Left hindlimb (tissue), 1 donor: Measurements from ENCODE around the gene CELF3.

Experiments used
- DNase-seq: peaks from one replicate; pipeline ENCODE4 v3.0.0-alpha.2; 2018

CELF3 gene

DNA sequence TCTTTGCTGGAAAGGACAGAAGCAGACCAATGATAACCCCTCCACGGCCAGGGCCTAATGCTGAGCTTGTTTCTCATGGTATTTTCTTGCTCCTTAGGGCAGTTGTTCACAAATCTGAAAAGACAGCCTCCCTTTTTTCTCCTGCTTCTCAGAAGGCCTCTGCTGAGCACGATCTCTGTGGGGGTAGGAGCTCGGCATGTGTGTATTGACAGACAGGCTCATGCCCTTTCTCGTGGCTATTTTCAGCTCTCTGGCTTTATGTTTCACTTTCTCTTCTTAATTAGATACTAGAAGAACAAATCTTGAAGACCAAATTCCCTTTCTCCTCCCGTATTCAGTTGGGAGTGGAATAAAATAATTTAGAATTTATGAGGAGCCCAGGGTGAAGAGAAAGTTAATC lies 4.0 kb upstream of the CELF3 start:
- no peak for DNase-seq

DNA sequence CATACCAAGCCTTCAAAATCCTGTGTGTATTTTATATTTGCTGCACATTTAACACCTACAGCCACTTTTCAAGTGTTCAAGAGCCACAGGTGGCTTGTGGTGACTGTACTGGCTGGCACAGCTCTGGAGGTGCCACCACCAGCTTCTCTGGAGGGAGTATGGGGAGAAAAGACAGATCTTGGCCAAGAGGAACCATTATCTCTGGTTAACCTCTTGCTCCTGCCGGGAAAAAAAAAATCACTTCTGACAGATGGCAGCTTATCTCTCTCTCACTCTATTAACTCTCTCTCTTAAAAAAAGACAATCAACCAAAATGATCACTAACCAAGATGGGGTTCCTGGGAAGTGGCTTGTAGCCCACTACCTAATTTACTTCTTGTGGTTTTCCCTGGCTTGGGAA lies 3.5 kb upstream of the CELF3 start:
- DNase-seq = no peak

DNA sequence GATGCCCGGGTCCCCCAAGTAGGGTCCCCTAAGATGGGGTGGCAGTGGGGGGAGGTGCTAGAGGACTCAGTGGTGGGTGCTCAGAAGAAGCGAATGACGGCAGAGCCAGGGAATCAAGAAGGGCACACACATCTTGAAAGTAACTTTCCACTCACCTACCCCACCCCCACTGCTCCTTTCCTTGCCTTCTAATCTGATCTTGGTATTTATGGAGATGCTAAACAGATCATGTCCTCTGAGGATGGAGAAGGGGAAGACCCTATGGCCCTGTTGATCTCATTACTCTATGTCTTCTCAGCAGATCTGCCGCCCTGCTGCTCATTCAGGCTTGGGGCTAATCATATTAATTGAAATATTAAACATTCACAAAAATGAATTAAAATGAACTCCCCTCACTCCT lies 2.1 kb upstream of the CELF3 start:
- no peak for DNase-seq

DNA sequence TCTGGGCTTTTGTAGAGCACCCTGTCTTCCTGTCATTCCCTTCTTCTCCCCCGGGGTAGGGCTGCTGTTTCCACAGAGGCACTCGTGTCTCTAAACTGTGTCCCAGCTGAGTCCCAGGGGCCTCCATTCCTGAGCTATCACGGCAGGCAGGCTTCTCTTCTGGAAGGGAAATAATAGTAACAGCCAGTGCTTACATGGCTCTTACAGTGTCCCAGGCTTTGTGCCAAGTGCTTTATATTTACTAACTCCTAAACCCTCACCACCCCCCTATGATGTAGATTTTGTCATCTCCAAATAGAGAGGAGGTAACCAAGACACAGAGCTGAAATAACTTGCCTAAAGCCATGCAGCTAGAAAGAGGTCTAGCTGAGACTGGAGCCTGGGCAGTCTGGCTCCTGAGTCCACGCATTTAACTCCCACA lies 1.4 kb upstream of the CELF3 start:
- DNase-seq = no peak

DNA sequence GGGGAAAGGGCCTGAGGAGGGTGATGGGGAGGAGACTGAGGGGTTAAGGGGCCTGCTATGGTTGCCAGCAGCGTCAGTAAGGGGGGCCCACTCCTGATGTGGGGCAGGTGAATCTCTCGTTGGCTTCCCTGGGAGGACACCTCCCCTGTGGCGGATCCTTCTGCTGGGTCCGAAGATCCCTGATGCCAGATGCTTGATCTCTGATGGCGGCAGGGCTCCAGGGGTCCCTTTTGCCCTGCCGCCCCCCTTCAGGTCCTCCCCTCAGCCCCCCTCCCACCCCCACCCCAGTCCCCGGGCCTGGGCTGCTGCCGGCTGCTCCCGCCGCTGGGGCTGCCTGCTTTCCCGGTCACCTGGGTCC lies 219 bp downstream of the CELF3 start:
- no peak for DNase-seq

DNA sequence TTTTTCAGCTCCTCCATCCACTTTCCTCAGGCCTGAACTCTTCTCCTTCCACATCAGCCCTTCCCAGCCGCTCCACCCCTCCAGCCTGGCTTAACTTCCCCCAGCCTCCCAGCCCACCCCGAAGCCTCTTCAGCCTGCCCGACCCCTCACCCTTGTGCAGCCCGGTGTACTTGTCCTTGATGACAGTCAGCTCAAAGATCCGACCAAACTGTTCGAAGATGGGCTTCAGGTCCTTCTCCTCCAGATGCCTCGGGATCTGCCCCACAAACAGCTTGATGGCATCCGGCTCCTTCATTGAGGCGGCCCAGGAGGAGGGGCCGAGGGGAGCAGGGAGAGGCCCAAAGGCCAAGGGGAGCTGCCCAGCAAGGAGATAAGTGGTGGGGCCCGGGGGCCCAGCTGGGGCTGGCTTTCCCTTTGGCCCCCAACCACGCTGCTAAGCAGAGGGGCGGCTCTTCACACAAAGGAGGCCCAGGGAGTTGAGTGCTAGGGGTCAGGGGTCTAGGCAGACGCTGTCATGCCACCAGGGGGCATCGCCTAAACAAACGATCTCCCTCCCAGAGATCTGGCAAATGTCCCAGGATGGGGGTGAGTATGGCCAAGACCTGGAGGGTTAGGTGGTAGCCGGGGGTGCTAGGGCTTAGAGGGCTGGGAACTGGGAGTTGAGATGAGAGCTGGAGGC lies 738 bp downstream of the CELF3 start:
- DNase-seq = no peak

DNA sequence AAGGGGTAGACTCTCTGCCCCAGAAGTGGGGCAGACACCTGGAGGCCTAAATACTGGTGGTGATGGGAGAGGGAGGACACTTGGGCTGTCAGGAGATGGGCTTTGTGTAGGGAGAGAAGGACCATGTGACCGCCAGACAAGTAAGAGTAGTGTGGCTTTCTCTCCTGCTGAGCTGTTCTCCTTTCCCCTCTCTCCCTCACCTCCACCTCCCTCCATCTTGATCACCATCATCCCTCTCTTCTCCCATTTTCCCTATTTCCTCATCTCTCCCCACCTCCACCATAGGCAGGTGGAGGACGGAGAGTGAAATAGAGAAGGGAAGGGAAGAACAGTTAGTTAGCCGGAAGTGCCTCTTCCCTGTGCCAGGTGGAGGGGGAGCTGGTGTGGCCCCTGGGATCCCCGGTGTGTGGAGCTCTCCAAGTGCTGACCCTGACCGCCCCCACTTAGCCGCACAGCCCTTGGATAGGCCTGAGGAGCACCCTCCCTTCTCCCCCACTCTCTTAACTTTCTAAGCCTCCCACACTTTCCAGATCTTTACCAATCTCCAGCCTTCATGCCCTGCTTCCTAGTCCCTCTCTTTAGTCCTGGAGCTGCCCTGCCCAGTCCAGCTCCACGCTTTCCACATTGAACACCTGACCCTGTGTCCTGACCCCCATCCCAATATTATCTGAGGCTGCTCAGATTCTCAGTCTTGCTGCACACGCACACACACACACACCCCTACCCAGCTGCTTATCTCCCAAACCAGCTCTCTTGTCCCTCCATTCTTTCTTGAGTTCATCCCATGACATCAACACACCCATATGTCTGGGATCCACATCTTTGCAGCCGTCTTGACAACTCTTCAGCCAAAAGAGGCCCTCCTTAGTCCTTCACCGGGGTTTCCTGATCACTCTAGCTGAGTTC lies 1.5 kb downstream of the CELF3 start:
- DNase-seq = no peak

DNA sequence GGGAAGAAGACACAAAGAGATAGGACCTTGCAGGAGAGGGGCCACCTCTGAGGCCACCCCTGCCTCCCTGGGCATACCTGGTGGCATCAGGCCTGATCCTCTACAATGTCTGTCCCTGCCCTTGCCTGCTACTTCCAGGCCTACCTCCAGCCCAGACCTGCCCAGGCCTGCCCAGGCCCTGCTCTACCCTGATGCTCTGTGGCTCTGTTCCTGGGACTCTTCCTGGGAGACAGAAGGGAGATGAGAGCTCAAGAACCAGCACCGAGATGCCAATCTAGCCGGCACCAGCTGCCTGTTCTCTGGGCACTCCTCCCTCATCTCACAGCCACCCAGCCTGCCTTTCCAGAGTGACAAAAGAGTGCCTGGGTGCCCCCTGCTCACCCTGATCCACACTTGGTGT lies 2.7 kb downstream of the CELF3 start:
- no peak for DNase-seq

DNA sequence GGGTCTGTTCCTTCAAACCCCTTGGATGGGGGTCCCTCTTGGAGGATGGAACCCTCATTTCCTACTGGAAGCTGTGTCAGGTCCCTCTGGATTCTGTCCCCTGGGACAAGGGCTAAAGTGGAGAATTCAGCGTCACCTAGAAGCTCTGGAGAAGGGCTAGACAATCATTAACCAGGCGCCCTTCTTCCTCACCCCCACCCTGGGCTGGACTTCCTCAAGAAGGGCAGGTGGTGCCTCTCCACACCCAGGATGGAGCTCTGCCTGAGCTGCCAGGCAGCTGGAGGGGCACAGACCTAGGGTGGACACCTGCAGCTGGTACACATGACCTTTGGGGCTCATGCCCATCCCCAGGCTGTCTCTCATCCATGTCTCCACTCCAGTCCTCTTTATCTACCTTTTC lies 3.6 kb downstream of the CELF3 start:
- DNase-seq = no peak

DNA sequence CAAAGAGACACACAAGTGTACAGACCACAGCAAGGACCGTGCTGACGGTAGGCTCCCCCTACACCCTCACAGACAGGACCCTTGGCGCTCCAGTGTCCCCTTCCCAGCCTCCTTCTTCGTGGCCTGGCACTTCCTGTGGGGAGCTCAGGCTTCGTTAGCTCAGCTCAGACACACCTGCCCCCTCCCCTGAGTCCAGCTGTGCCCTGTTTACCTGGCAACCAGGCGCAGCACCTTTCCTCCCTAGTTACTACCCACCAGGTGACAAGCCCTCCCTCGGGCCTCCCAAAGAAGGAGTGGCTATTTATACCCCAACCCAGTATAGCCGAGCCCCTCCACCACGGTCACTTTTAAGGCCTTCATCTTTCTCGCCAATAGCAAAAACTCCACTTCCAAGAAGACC lies 4.7 kb downstream of the CELF3 start:
- DNase-seq = no peak

DNA sequence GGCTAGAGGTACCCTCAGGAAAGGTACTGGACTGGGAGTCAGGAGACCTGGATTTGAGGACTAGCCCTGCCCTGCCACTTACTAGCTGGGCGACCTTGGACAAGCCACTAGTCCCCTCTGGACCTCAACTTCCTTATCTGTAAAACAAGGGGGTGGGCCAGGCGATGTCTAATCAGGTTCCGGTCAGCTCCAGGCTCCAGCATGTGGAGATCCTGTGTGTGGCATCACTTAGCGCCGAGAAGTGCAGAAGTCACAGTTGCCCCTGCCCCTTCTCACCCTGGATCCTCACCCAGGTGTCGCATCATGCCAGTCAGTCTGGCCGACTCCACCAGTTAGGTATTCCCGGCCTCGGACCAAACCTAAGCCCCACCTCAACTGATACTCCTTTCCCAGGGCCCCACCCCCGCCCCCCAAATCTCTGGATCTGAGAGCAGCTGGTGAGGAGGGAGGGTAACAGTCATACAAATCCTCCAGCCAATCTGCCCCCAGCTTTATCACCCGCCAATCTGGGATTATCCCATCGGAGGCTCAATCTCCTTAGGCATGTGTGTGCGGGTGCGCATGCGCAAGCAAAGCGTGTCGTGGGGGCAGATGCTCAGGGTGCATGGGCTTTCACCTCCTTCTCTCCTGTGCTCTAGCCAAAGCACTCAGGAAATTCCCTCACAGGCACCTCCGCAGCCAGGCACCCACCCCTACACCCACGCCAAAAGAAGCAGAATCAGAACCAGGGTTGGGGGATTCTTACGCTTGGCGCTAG lies 5.4 kb downstream of the CELF3 start:
- DNase-seq = no peak

DNA sequence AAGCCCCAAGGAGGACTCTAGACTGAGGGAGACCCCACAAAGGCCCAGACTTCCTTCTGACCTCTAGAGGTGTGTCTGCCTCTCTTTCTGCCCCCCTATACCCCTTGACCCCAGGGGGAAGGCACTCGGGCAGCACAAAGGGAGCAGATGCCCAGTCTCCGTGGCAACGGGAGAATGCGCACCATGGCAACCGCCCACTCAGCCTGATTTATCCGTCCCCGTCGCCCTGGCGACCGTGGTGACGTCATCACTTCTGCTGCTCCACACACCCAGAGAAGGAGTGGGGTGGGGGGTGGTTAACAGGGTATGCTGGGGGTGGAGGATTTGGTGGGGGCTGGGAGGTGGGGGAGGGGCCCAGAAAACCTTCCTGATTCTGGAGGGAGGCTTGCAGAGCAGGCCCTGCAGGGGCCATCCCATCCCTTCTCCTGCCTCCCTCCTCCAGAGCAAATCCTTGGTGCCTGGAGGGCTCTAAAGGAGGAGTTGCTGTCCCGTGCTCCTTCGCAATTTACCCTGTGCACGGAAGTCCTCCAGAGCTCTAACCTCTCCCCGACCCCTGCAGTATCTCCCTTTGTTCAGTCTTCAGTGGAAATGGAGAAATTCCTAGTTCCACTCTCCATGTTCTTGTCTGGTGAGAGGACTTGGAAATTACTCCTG lies 6.3 kb downstream of the CELF3 start:
- DNase-seq = no peak

DNA sequence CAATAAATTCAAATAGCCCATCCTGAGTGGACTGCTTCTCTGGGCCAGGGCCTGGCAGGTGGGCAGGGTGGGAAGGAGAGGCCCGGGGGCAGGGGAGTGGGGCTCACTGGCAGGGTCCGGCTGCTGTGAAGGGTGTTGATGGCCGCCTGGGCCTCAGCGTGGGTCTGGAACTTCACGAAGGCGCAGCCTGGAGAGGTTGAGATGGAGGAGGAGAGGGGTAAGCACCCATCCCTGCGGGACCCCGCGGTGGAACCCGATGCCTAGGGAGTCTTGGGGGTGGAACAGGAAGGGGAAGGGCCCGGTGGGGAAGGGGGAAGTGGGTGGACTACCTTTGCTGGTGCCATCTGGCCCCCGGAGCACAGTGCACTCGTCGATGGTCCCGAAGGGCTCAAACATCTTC lies 7.7 kb downstream of the CELF3 start:
- DNase-seq = no peak

DNA sequence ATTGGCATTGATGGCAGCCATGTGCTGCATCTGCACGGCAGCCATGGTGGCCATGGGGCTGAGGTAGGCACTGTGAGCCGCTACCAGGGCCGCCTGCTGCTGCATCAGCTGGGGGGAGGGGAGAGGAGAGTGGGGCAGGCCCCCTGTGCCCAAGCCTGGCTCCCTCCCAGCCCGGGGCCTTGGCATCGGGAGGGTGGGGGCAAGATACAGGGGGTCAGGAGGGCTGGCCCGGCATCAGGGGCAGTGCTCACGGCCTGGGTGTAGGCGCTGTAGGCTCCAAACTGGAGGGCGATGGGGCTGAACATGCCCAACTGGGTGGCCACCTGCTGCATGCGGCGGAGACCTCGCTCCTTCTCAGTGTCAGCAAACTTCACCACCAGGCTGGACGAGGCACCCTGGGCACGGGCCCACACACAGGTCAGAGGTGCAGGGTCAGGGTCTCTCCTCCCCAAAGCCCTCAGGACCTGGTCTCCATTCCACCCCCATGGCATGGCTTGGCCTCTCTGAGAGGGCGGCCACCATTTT lies 9.0 kb downstream of the CELF3 start:
- no peak for DNase-seq

DNA sequence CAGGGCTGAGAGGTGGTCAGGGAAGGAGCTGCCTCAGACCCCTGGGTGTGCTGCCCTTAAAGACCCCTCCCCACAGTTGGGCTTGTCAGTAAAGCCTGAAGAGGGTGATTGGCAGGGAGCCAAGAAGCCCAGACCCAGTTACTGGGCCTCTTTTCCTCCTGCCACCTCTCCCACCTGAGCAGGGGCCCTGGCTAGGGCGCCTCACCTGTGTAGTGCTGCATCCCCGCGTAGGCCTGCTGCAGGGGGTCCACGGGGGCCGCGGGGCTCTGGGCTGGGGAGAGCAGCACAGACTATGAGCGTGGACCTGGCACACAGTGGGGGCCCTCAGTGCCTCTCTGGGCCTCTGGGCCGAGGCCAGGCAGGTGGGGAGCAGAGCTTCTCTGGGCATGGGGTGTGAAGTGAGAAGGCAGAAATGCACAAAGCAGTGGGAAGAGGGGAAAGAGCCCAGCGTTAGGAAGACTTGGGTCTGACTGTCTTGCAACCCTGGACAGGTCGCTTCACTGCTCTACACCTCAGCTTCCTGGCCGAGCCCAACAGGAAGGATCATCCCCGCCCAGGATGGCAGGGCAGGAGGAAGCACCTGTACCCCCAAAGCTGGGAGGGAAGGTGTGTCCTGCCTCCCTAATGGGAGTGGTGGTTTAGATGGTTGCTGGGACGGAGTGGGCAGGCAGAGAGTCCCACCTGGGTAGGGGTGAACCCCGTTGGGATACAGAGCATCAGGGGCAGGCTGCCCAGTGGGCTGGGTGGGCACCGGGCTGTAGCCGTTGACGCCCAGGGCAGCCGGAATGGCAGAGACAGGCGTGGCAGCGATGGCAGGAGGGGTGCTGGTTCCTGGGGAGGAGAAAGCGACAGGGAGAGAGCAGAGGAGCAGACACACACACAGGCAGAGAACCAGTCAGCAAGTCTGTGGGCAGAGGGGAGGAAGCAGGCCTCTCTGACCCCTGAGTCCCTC lies 9.9 kb downstream of the CELF3 start:
- no peak for DNase-seq

DNA sequence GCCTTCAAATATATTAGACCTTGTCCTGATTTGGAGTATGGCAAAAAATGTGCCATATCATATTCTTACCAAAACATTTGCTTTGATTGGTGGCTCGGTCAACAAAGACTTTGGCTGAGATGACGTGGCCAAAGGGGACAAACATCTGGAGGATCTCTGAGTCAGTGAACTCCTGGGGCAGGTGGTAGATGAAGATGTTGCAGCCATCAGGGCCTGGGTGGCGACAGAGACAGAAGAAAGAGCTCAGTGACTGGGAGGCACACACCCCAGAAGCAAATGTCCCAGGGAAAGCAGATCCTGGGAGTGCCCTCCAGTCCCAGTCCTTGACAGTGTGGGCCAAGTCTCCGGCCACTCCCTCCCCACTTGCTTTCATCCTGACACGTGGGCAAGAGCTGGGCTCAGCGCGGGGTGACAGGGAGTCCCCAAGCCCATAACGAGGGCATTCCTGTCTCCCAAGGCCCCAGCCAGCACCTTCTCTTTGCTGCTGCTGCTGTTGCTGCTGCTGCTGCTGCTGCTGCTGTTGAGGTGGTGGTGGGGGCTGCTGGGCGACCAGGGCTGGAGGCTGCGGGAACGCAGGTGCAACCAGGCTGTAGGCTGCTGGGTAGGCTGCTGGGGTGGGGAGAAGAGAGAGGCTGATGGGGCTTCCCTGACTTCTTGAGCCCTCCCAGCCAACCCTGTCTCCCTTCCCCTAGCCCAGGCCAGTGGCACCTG lies 10.7 kb downstream of the CELF3 start:
- DNase-seq = no peak

DNA sequence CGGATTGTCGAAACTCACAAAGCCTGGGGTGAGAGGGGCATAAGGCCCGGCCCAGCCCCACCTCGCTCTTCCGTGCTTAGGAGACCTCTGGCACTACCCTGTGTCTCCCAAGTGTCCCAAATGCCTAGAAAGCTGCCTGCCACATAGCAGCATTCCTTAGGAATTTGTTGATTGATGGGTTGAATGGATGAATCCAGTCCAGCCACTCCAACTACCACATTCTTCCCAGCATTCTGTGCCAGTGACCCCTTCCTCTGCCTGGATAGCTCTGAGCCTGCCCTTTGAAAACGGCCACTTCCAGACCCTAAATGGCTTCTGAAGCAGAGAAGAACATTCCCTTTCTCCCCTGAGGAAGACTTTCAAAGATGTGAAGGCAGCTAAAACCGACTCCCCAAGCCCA lies 11.5 kb downstream of the CELF3 start:
- no peak for DNase-seq

DNA sequence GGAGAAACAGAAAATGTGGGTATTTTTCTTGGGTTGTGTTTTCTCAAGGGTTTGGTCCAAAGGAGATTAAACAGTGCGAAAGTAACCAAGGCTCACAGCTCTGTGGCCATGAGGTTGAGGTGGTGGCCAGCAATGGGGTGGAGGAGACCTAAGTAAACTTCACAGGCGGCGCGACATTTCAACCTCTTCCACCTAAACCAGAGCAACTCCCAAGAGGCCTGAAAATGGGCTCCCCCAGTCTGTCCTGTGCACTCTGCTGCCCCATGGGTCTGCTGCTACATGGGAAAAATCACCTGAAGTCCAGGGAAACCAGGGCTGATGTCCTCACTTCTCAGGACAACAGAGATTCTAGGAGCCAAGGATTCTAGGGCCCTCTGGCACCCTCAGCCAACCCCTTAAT lies 12.4 kb downstream of the CELF3 start:
- DNase-seq = no peak

DNA sequence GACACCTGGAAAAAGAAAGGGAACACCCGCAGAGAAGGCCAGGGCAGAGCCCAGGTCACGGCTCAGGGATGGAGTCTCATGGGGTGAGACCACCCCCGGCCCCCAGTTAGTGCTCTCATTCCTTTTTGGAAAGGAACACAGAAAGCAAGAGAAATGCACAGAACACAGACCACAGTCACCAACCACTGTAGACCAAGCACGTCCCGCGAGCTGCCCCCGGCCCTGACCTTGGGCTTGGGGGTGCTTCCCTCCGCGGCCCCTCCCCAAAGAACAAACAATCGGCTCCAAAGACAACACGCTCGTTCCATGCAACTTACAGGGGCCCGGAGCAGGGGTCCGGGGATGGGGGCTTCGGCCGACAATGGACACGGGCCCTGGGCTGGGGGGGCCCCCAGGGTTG lies 12.8 kb downstream of the CELF3 start:
- no peak for DNase-seq

DNA sequence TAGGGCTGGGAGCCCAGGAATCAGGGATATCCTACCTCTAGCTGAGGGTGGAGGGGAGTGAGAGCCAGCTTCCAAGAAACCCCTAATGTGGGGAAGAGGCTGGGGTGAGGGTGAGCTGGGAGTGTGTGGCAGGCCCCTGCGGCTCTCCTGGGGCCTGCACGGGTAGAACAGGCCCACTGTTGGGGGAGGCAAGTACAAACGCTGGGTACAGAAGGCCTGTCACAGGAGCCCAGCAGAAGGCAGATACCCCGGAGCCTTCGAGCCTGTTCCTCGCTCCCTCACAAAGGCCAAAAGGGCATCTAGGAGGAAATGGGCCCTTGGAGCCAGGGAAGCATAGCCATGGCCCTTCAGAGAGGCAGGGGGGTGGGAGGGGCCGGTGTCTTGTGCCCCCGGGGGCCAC lies 13.7 kb downstream of the CELF3 start:
- no peak for DNase-seq

DNA sequence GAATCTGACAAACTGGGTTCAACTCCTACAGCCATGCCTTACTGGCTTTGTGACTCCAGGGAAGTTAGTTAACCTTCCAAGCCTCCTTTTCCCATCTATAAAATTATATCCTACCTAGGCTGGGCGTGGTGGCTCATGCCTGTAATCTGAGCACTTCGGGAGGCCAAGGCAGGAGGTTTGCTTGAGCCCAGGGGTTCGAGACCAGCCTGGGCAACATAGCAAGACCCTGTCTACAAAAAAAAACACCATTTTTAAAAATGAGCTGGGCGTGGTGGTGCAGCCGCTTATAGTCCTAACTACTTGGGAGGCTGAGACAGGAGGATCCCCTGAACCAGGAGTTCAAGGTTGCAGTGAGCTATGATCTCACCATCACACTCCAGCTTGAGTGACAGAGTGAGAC lies 15.1 kb downstream of the CELF3 start:
- no peak for DNase-seq
